Psoas muscle (tissue), 8 donors: ENCODE results near the gene TEX9. TPM values are rescaled to one million over a fixed set of nuclear protein-coding genes. Genes with fewer than 3 reads are reported as not detected.
"Not testable (repeated sequence)": the region's sequence is repeated elsewhere in the genome, so short reads cannot be mapped to it uniquely, and the experiment has no call there.

Source experiments
- ATAC-seq, 4 donors: fragments of 200-7000 bp; cut with Tn5 transposase; one replicate each; pipeline ENCODE4 v1.9.1; 2020; ENCODE audit warnings: moderate library complexity in 3 of 4, mild to moderate bottlenecking in 2 of 4
- DNase-seq, 2 donors: peaks; one replicate each; pipeline ENCODE4 v3.0.0-alpha.2; 2020
- H3K27ac ChIP-seq: fragments of 200-600 bp; one replicate; pipeline ENCODE4 v1.8.0; 2022
- H3K27me3 ChIP-seq, 3 donors: fragments of 200-600 bp in 1 of 3; one replicate each; pipeline versions ENCODE4 v1.6.1 to v1.8.0; 2013 to 2022; ENCODE audit warnings: low read length in 2 of 3, mild to moderate bottlenecking in 2 of 3, moderate library complexity in 1 of 3; ENCODE audit not compliant: insufficient read depth in 3 of 3
- H3K36me3 ChIP-seq, 2 donors: fragments of 200-600 bp in 1 of 2; one replicate each; pipeline versions ENCODE4 v1.6.1 to v1.8.0; 2013 to 2022; ENCODE audit warnings: low read depth in 1 of 2, mild to moderate bottlenecking in 1 of 2, moderate library complexity in 1 of 2; ENCODE audit not compliant: insufficient read depth in 1 of 2
- H3K4me1 ChIP-seq: fragments of 200-600 bp; one replicate; pipeline ENCODE4 v1.8.0; 2022
- H3K4me3 ChIP-seq: fragments of 200-600 bp; one replicate; pipeline ENCODE4 v1.8.0; 2022; ENCODE audit warnings: mild to moderate bottlenecking
- H3K9me3 ChIP-seq: fragments of 200-600 bp; one replicate; pipeline ENCODE4 v1.8.0; 2022
- WGBS, 3 donors: extraction: QIAGEN DNeasy Blood & Tissue Kit; methylation state at CpG; one replicate each; pipeline versions ENCODE4 v1.1.6 to v1.1.7; 2013; 5-methylcytosine and 5-hydroxymethylcytosine counted together
- intact Hi-C, 2 donors: fragments of 100-400 bp; cut with DNase I; formaldehyde crosslinking; loops; one replicate each; pipeline versions ENCODE4 v1.11.0 to v1.14.2; 2022
- polyA plus RNA-seq, 3 donors: library from polyadenylated mRNA; stranded (reverse); fragments of 200-250 nt; gene quantifications; one replicate each; pipeline ENCODE4 v1.2.3, GENCODE V29; 2013
- total RNA-seq, 4 donors: library from RNA; stranded (reverse); fragmentation: NEBNext Ultra II Directional in 2 of 4; extraction: Animal tissue kit (Norgen Biotek cat#: 25700) in 2 of 4; gene quantifications; one replicate each; pipeline versions ENCODE4 v1.2.1 to v1.2.4, GENCODE V29; 2021 to 2023
- TF ChIP-seq, protein P1 (sequence below): fragments of 200-600 bp; IDR thresholded peaks from one replicate; pipeline ENCODE4 v1.8.0; 2022; ENCODE audit warnings: antibody characterized with exemption
- donor health status: healthy with polysubstance abuse.
- donor health status: DM: no; HTN: no; CAD: no; lungs with moderate emphysema.
- donor health status: Bipolar disorder and iron deficiency.
- donor health status: healthy.
- donor health status: DM: yes; HTN: yes; CAD: no.
- donor health status: DM: no; HTN: no; CAD: no.
- donor health status: DM: no; HTN: no; CAD: no.
- donor health status: DM: yes; HTN: yes; CAD: no.

The TEX9 gene
- total and polyA plus RNA-seq, 7 donors = 0.09 to 0.73 (median 0.33) TPM; not detected in 1

DNA sequence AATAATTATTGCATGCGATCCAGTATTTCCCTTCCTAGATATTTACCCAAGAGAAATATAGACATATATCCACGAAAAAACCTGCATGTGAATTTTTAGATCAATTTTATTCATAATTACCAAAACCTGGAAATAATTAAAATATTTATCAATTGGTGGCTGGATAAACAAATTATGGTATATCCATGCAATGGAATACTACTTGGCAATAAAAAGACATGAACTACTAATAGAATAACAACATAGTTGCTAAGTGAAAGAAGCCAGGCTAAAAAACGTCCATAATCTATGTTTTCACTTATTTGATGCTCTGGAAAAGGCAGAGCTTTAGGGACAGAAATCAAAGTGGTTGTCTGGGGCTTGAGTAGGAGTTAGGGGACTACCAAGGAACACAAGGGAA is 20.7 kb downstream of the TEX9 start:
- intact Hi-C loops = no loop called here
- Histone ChIP-seq H3K9me3 (no peaks in the 10 kb centered on the region), H3K36me3 (no peaks in the 10 kb centered on the region), H3K4me1 (no peaks in the 10 kb centered on the region), H3K27me3 (no peaks in the 10 kb centered on the region), H3K4me3 (no peak overlapping the region), H3K27ac (no peak overlapping the region)
- 91 to 93% (median 92%) methylated on average over 3 of the region's 3 CpGs for WGBS, 3 donors
- ATAC-seq = no peak
- DNase-seq = no peak
- TF ChIP-seq, protein P1, sequence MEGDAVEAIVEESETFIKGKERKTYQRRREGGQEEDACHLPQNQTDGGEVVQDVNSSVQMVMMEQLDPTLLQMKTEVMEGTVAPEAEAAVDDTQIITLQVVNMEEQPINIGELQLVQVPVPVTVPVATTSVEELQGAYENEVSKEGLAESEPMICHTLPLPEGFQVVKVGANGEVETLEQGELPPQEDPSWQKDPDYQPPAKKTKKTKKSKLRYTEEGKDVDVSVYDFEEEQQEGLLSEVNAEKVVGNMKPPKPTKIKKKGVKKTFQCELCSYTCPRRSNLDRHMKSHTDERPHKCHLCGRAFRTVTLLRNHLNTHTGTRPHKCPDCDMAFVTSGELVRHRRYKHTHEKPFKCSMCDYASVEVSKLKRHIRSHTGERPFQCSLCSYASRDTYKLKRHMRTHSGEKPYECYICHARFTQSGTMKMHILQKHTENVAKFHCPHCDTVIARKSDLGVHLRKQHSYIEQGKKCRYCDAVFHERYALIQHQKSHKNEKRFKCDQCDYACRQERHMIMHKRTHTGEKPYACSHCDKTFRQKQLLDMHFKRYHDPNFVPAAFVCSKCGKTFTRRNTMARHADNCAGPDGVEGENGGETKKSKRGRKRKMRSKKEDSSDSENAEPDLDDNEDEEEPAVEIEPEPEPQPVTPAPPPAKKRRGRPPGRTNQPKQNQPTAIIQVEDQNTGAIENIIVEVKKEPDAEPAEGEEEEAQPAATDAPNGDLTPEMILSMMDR = no peak

DNA sequence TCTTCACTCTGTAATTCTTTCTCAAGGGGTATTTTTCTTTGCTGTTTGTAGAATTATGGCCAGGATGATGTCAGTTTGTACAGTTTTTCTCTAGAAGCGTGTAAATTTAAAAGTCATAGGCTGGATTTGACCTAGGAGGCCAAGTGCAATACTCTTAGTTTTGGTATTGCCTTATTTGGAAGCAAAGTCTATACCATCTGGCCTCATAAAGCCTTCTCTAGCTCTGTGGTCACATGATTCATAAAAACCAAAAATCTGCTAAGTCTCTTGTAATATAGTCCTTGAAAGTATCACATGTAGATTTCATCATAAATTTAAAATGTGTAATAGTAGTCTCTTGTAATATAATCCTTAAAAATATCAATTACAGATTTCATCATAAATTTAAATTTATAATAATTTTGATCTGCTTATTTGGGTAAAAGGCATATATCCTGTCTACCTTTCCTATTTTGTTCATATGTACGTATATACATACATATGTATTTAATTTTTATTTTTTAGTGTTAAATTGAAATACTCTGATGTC is 25.6 kb downstream of the TEX9 start:
- intact Hi-C loops = no loop called here
- ATAC-seq = no peak
- H3K9me3 ChIP-seq = no peaks in the 10 kb centered on the region
- no peaks in the 10 kb centered on the region for H3K36me3 ChIP-seq
- DNase-seq = no peak
- 93 to 98% (median 95%) methylated on average over 2 of the region's 2 CpGs for WGBS, 3 donors
- TF ChIP-seq, protein P1 = no peak
- H3K4me1 ChIP-seq = no peaks in the 10 kb centered on the region
- H3K27ac ChIP-seq = no peak overlapping the region
- no peaks in the 10 kb centered on the region for H3K27me3 ChIP-seq
- no peak overlapping the region for H3K4me3 ChIP-seq

DNA sequence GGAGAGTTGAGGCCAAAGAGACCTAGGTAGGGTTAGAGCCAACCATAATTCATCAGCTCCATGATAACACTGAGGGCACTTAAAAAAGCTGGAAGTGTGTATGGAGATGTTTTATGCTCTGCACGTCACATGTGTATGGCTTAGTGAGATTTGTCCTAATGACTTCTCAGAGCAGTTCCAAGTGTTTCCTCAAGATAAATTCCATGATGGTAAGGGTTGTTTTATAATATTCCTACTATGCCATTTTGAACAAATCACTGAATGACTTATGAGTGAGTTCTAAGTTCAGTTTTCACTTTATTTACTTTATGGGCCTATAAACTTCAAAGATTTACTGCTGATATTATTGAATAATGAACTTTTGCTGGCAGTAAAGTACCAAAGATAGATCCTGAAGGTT is 28.1 kb downstream of the TEX9 start:
- no peak overlapping the region for H3K27ac ChIP-seq
- TF ChIP-seq, protein P1 = no peak
- DNase-seq (no peak), ATAC-seq (no peak)
- no peaks in the 10 kb centered on the region for H3K4me1 ChIP-seq
- no peak overlapping the region for H3K4me3 ChIP-seq
- H3K27me3 ChIP-seq = no peaks in the 10 kb centered on the region
- 97 to 100% (median 98%) methylated on average over 1 of the region's 1 CpG for WGBS, 3 donors
- no peaks in the 10 kb centered on the region for H3K36me3 ChIP-seq
- H3K9me3 ChIP-seq = no peaks in the 10 kb centered on the region
- intact Hi-C loops = no loop called here

GRCh38 chr15:56394909-56395308 is 29.7 kb downstream of the TEX9 start:
- Histone ChIP-seq H3K36me3 (no peaks in the 10 kb centered on the region), H3K4me1 (no peaks in the 10 kb centered on the region), H3K9me3 (no peaks in the 10 kb centered on the region), H3K4me3 (no peak overlapping the region), H3K27me3 (no peaks in the 10 kb centered on the region), H3K27ac (no peak overlapping the region)
- whole genome bisulfite sequencing, 3 donors = 90 to 97% (median 93%) methylated on average over 1 of the region's 1 CpG
- intact Hi-C loops = no loop called here
- ATAC-seq (no peak), DNase-seq (no peak)
- TF ChIP-seq, protein P1 = no peak

- ATAC-seq, H3K27ac ChIP-seq, H3K27me3 ChIP-seq, H3K9me3 ChIP-seq, H3K4me1 ChIP-seq, intact Hi-C loops, H3K36me3 ChIP-seq, H3K4me3 ChIP-seq, DNase-seq: not testable (repeated sequence)
- WGBS, 3 donors = 93 to 95% (median 94%) methylated on average over 3 of the region's 3 CpGs
Observed at GRCh38 chr15:56397325-56397724, 32.1 kb downstream of the TEX9 start.

DNA sequence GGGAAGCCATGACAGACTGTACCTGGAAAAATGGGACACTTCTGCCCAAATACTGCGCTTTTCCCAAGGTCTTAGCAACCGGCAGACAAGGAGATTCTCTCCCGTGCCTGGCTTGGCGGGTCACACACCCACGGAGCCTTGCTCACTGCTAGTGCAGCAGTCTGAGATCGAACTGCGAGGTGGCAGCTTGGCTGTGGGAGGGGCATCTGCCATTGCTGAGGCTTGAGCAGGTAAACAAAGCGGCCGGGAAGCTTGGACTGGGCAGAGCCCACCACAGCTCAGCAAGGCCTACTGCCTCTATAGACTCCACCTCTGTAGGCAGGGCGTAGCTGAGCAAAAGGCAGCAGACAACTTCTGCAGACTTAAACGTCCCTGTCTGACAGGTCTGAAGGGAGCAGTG is 34.0 kb downstream of the TEX9 start:
- intact Hi-C loops, H3K4me1 ChIP-seq, H3K27me3 ChIP-seq, H3K4me3 ChIP-seq, H3K9me3 ChIP-seq, H3K36me3 ChIP-seq, H3K27ac ChIP-seq, DNase-seq, ATAC-seq: not testable (repeated sequence)
- WGBS, 3 donors = 95 to 100% (median 96%) methylated on average over 11 of the region's 11 CpGs
